Esophagus squamous epithelium (tissue), 4 donors: ENCODE results near the gene INTS15.

ENCODE experiments used
- CTCF ChIP-seq, 6 experiments: fragments of 450-650 bp in 4 of 6; fragments of 200-600 bp in 2 of 6; sonication (generic) in 2 of 6; IDR thresholded peaks; one replicate each; pipeline ENCODE4 v1.5.1; 2016 to 2019; ENCODE audit warnings: antibody characterized with exemption in 6 of 6, mild to moderate bottlenecking in 4 of 6, moderate library complexity in 4 of 6
- POLR2A ChIP-seq, 4 donors: fragments of 450-650 bp; IDR thresholded peaks; one replicate each; pipeline ENCODE4 v1.6.1; 2017; ENCODE audit warnings: antibody characterized with exemption in 4 of 4, mild to moderate bottlenecking in 4 of 4, moderate library complexity in 3 of 4

- TF ChIP-seq CTCF (IDR thresholded peaks at IDR 0.05), result no peak
- TF ChIP-seq POLR2A (IDR thresholded peaks at IDR 0.05), result no peak
These were observed 65.2 kb downstream of the INTS15 start for GRCh38 chr7:6654842-6655610.
